T1000 (cell line): ENCODE data around the gene GSTO2.

Experiments
- DNase-seq: peaks from one replicate; lab custom pipeline; 2025; ENCODE audit warnings: mixed read lengths; lab: John Stamatoyannopoulos, UW

GSTO2 gene

GRCh38 chr10:104253606-104254410 lies 15.2 kb upstream of the GSTO2 start:
- no peak for DNase-seq

- peak; percentile 15 for DNase-seq
These were observed 14.3 kb upstream of the GSTO2 start, which contains the start of gene GSTO1 for GRCh38 chr10:104254493-104255310. Gene GSTO1 (plus strand): TSS chr10:104254892. CDS start chr10:104254929, 37 bp downstream.

- no peak for DNase-seq
These were observed 13.5 kb upstream of the GSTO2 start for GRCh38 chr10:104255311-104255981.

- DNase-seq = no peak
These were observed 12.5 kb upstream of the GSTO2 start for GRCh38 chr10:104256335-104256961.

GRCh38 chr10:104257235-104257634 lies 11.7 kb upstream of the GSTO2 start:
- no peak for DNase-seq

GRCh38 chr10:104258209-104258608 lies 10.8 kb upstream of the GSTO2 start:
- no peak for DNase-seq

GRCh38 chr10:104259456-104259855 lies 9.5 kb upstream of the GSTO2 start:
- DNase-seq = no peak

GRCh38 chr10:104259999-104260774 lies 8.8 kb upstream of the GSTO2 start:
- DNase-seq = no peak

- no peak for DNase-seq
These were observed 8.2 kb upstream of the GSTO2 start for GRCh38 chr10:104260775-104261115.

- no peak for DNase-seq
These were observed 6.9 kb upstream of the GSTO2 start for GRCh38 chr10:104262055-104262454.

- DNase-seq = no peak
These were observed 4.2 kb upstream of the GSTO2 start for GRCh38 chr10:104264783-104265182.

GRCh38 chr10:104267721-104268404 lies 1.1 kb upstream of the GSTO2 start:
- no peak for DNase-seq

GRCh38 chr10:104268405-104268712 lies 625 bp upstream of the GSTO2 start:
- no peak for DNase-seq

- no peak for DNase-seq
These were observed 4.3 kb downstream of the GSTO2 start for GRCh38 chr10:104273286-104273685.

- no peak for DNase-seq
These were observed 5.1 kb downstream of the GSTO2 start for GRCh38 chr10:104273899-104274575.

- DNase-seq = no peak
These were observed 6.1 kb downstream of the GSTO2 start for GRCh38 chr10:104274762-104275721.

- DNase-seq = no peak
These were observed 7.2 kb downstream of the GSTO2 start for GRCh38 chr10:104276192-104276591.

GRCh38 chr10:104277785-104278184 lies 8.8 kb downstream of the GSTO2 start:
- no peak for DNase-seq
